Activated CD4-positive, alpha-beta T cell treated with anti-CD3 and anti-CD28 coated beads for 24 hours (primary cell): ENCODE data around the gene AGRN.

ENCODE experiments used
- DNase-seq, 2 donors: peaks; one replicate each; pipeline ENCODE4 v3.0.0-alpha.2; 2020; ENCODE audit warnings: low read depth in 2 of 2

AGRN gene

GRCh38 chr1:1079408-1080121 lies 59.6 kb downstream of the AGRN start:
- no peak for DNase-seq

GRCh38 chr1:1080122-1080757 lies 60.3 kb downstream of the AGRN start:
- no peak for DNase-seq

GRCh38 chr1:1080951-1081310 lies 61.0 kb downstream of the AGRN start:
- DNase-seq = no peak

- DNase-seq = no peak
Measured at GRCh38 chr1:1081311-1082238, 61.7 kb downstream of the AGRN start.

GRCh38 chr1:1082239-1082775 lies 62.4 kb downstream of the AGRN start:
- DNase-seq = no peak

GRCh38 chr1:1082776-1083415 lies 63.0 kb downstream of the AGRN start:
- DNase-seq = no peak

GRCh38 chr1:1083416-1084371 lies 63.8 kb downstream of the AGRN start:
- DNase-seq = no peak

- no peak for DNase-seq
Measured at GRCh38 chr1:1084372-1085170, 64.7 kb downstream of the AGRN start.

GRCh38 chr1:1085171-1085841 lies 65.4 kb downstream of the AGRN start:
- DNase-seq = no peak

- DNase-seq = no peak
Measured at GRCh38 chr1:1085911-1086841, 66.3 kb downstream of the AGRN start.

- no peak for DNase-seq
Measured at GRCh38 chr1:1086911-1087341, 67.0 kb downstream of the AGRN start.

- DNase-seq = no peak
Measured at GRCh38 chr1:1087351-1088028, 67.6 kb downstream of the AGRN start.

- no peak for DNase-seq
Measured at GRCh38 chr1:1088029-1088800, 68.3 kb downstream of the AGRN start.

- DNase-seq = no peak
Measured at GRCh38 chr1:1088801-1089680, 69.1 kb downstream of the AGRN start.

GRCh38 chr1:1089731-1090423 lies 70.0 kb downstream of the AGRN start:
- no peak for DNase-seq
